H1 (cell line): ENCODE measurements around the gene SAE1. TPM values are rescaled to one million over a fixed set of nuclear protein-coding genes. Genes with fewer than 3 reads are reported as not detected.

Experiments used
- CTCF ChIA-PET: fragments of 300-600 bp; sonication (Branson Sonifier 250); formaldehyde crosslinking; loops from one replicate; lab custom pipeline; 2021; ENCODE audit not compliant: partially characterized antibody; lab: Charles Lee
- POLR2A ChIA-PET: fragments of 300-600 bp; sonication (Branson Sonifier 250); formaldehyde crosslinking; loops from one replicate; lab custom pipeline; 2021; ENCODE audit warnings: inconsistent platforms; ENCODE audit not compliant: partially characterized antibody; lab: Charles Lee
- DNase-seq, 2 experiments: peaks; one replicate each; pipeline versions ENCODE4 v3.0.0 to v3.0.0-alpha.2; 2010 to 2022; ENCODE audit warnings: low spot score in 2 of 2, low read depth in 1 of 2, mixed read lengths in 1 of 2
- FAIRE-seq: peaks from 2 replicates; lab custom pipeline; 2011; peaks lifted over from hg19 to GRCh38; lab: Jason Lieb, UNC
- H2AFZ ChIP-seq: 2 replicates; pipeline ENCODE4 v1.8.1; 2012; ENCODE audit warnings: low read length, inconsistent platforms
- H2AK5ac ChIP-seq: 2 replicates; pipeline ENCODE4 v1.6.1; 2013; ENCODE audit warnings: low read depth, low read length
- H2BK120ac ChIP-seq: replicated peaks from 2 replicates; pipeline ENCODE3; 2013; ENCODE audit warnings: low read depth, low read length, inconsistent platforms
- H2BK12ac ChIP-seq: 2 replicates; pipeline ENCODE4 v1.6.1; 2013; ENCODE audit warnings: low read depth, low read length
- H2BK15ac ChIP-seq: 2 replicates; pipeline ENCODE4 v1.6.1; 2013; ENCODE audit warnings: low read length
- H2BK20ac ChIP-seq: 2 replicates; pipeline ENCODE4 v1.6.1; 2013; ENCODE audit warnings: low read length
- H2BK5ac ChIP-seq: 2 replicates; pipeline ENCODE4 v1.6.1; 2013; ENCODE audit warnings: low read depth, low read length
- H3K14ac ChIP-seq: 2 replicates; pipeline ENCODE4 v1.6.1; 2013; ENCODE audit warnings: inconsistent platforms; ENCODE audit not compliant: insufficient read length
- H3K18ac ChIP-seq: 2 replicates; pipeline ENCODE4 v1.6.1; 2013; ENCODE audit warnings: low read length; ENCODE audit errors: extremely low read depth
- H3K23ac ChIP-seq: 2 replicates; pipeline ENCODE4 v1.6.1; 2013; ENCODE audit warnings: inconsistent platforms; ENCODE audit not compliant: insufficient read length
- H3K23me2 ChIP-seq: 2 replicates; pipeline ENCODE4 v1.6.1; 2013; ENCODE audit warnings: low read depth, low read length
- H3K27ac ChIP-seq: 2 replicates; pipeline ENCODE4 v1.6.1; 2011; ENCODE audit warnings: low read depth, low read length, inconsistent platforms
- H3K27me3 ChIP-seq, 4 experiments: replicated peaks in 1 of 4; 1 replicate in 1 of 4; 2 replicates in 3 of 4; pipeline versions ENCODE4 v1.6.1 to v1.8.1; 2011 to 2013; ENCODE audit warnings: low read length in 3 of 4, mild to moderate bottlenecking in 3 of 4, inconsistent platforms in 2 of 4, mixed read lengths in 2 of 4, moderate library complexity in 1 of 4; ENCODE audit not compliant: control insufficient read depth in 3 of 4, insufficient read depth in 3 of 4; ENCODE audit errors: extremely low read depth in 1 of 4
- H3K36me3 ChIP-seq, 4 experiments: 2 replicates each; pipeline versions ENCODE4 v1.6.1 to v1.8.1; 2011 to 2013; ENCODE audit warnings: mild to moderate bottlenecking in 4 of 4, low read length in 3 of 4, moderate library complexity in 2 of 4, control low read depth in 1 of 4, inconsistent platforms in 1 of 4; ENCODE audit not compliant: insufficient read depth in 4 of 4, control insufficient read depth in 2 of 4
- H3K4ac ChIP-seq: replicated peaks from 2 replicates; pipeline ENCODE3; 2013; ENCODE audit warnings: low read length, low read depth, mixed read lengths, inconsistent platforms; ENCODE audit not compliant: insufficient read length
- H3K4me1 ChIP-seq, 4 experiments: replicated peaks in 1 of 4; 1 replicate in 1 of 4; 2 replicates in 3 of 4; pipeline versions ENCODE4 v1.6.1 to v1.8.1; 2011 to 2013; ENCODE audit warnings: low read length in 3 of 4, inconsistent platforms in 2 of 4, mixed read lengths in 1 of 4; ENCODE audit not compliant: insufficient read depth in 4 of 4, control insufficient read depth in 3 of 4
- H3K4me2 ChIP-seq, 2 experiments: 2 replicates each; pipeline versions ENCODE4 v1.6.1 to v1.8.1; 2011 to 2013; ENCODE audit warnings: low read depth in 2 of 2, low read length in 2 of 2, control low read depth in 1 of 2, inconsistent platforms in 1 of 2, mild to moderate bottlenecking in 1 of 2; ENCODE audit not compliant: insufficient read depth in 1 of 2
- H3K4me3 ChIP-seq, 4 experiments: fragments of 200-600, 300-600 bp in 1 of 4; sonication (generic), shearing (Covaris generic), sonication (Bioruptor Twin) in 1 of 4; 2 replicates each; pipeline versions ENCODE4 v1.5.1 to v1.8.1; 2011 to 2016; ENCODE audit warnings: low read length in 4 of 4, low read depth in 3 of 4, control low read depth in 2 of 4, inconsistent platforms in 2 of 4, mild to moderate bottlenecking in 2 of 4, mixed read lengths in 1 of 4, moderate library complexity in 1 of 4; ENCODE audit not compliant: insufficient read depth in 2 of 4; ENCODE audit errors: extremely low read depth in 1 of 4
- H3K56ac ChIP-seq: replicated peaks from 2 replicates; pipeline ENCODE3; 2013; ENCODE audit warnings: low read depth, mild to moderate bottlenecking, mixed read lengths, low read length, inconsistent platforms; ENCODE audit not compliant: insufficient read length
- H3K79me1 ChIP-seq: 2 replicates; pipeline ENCODE4 v1.6.1; 2013; ENCODE audit warnings: low read depth, low read length, control low read depth
- H3K79me2 ChIP-seq, 2 experiments: 2 replicates each; pipeline versions ENCODE4 v1.6.1 to v1.8.1; 2012 to 2013; ENCODE audit warnings: low read length in 2 of 2, mild to moderate bottlenecking in 2 of 2, inconsistent platforms in 1 of 2; ENCODE audit not compliant: insufficient read depth in 2 of 2, control insufficient read depth in 1 of 2
- H3K9ac ChIP-seq, 4 experiments: replicated peaks in 1 of 4; 1 replicate in 1 of 4; 2 replicates in 3 of 4; pipeline versions ENCODE4 v1.6.1 to v1.8.1; 2011 to 2013; ENCODE audit warnings: low read depth in 3 of 4, low read length in 3 of 4, control low read depth in 2 of 4, mild to moderate bottlenecking in 2 of 4, moderate library complexity in 2 of 4, inconsistent platforms in 1 of 4; ENCODE audit errors: extremely low read depth in 1 of 4
- H3K9me3 ChIP-seq, 2 experiments: 2 replicates each; pipeline versions ENCODE4 v1.6.1 to v1.8.1; 2012 to 2013; ENCODE audit warnings: mild to moderate bottlenecking in 2 of 2, moderate library complexity in 2 of 2, control low read depth in 1 of 2, inconsistent platforms in 1 of 2, low read depth in 1 of 2, low read length in 1 of 2, mixed read lengths in 1 of 2; ENCODE audit not compliant: insufficient read depth in 2 of 2
- H4K20me1 ChIP-seq, 2 experiments: replicated peaks in 1 of 2; 2 replicates each; pipeline versions ENCODE3 to v1.8.1; 2011 to 2013; ENCODE audit warnings: inconsistent platforms in 2 of 2, low read length in 2 of 2, mild to moderate bottlenecking in 1 of 2; ENCODE audit not compliant: insufficient read depth in 2 of 2, control insufficient read depth in 1 of 2
- H4K5ac ChIP-seq: 2 replicates; pipeline ENCODE4 v1.6.1; 2013; ENCODE audit warnings: low read length, low read depth, mixed read lengths, inconsistent platforms; ENCODE audit not compliant: insufficient read length
- H4K8ac ChIP-seq: 2 replicates; pipeline ENCODE4 v1.8.0; 2013; ENCODE audit warnings: mild to moderate bottlenecking, moderate library complexity, low read length, inconsistent platforms; ENCODE audit not compliant: insufficient read depth; ENCODE audit errors: extremely low read depth
- H4K91ac ChIP-seq: replicated peaks from 2 replicates; pipeline ENCODE3; 2013; ENCODE audit warnings: low read length, mixed read lengths, inconsistent platforms; ENCODE audit not compliant: insufficient read length
- ASH2L ChIP-seq: fragments of 200-600, 300-600 bp; sonication (generic); IDR thresholded peaks from one replicate; pipeline ENCODE4 v1.7.1; 2017; ENCODE audit warnings: low read length
- BRCA1 ChIP-seq: IDR thresholded peaks from 2 replicates; pipeline ENCODE4 v1.6.1; 2012; ENCODE audit warnings: low read depth, low read length, improper control_type of control experiment
- CHD1 ChIP-seq: IDR thresholded peaks from 2 replicates; pipeline ENCODE4 v1.6.1; 2012; ENCODE audit warnings: low read depth, low read length, improper control_type of control experiment
- EP300 ChIP-seq, 2 experiments: IDR thresholded peaks; 1 replicate in 1 of 2; 2 replicates in 1 of 2; pipeline ENCODE4 v1.6.1; 2011 to 2012; ENCODE audit warnings: low read depth in 2 of 2, low read length in 2 of 2, mild to moderate bottlenecking in 2 of 2, borderline replicate concordance in 1 of 2, inconsistent platforms in 1 of 2, moderate library complexity in 1 of 2
- GTF2F1 ChIP-seq: IDR thresholded peaks from 2 replicates; pipeline ENCODE4 v1.6.1; 2012; ENCODE audit warnings: low read depth, low read length, improper control_type of control experiment, borderline replicate concordance
- HDAC2 ChIP-seq, 2 experiments: fragments of 300-600 bp in 1 of 2; sonication (generic) in 1 of 2; IDR thresholded peaks; 2 replicates each; pipeline ENCODE4 v1.6.1; 2011 to 2012; ENCODE audit warnings: low read depth in 2 of 2, low read length in 2 of 2, mild to moderate bottlenecking in 2 of 2, moderate library complexity in 2 of 2, borderline replicate concordance in 1 of 2, inconsistent platforms in 1 of 2
- PHF8 ChIP-seq: fragments of 200-600 bp; sonication (generic); conservative IDR thresholded peaks from 2 replicates; pipeline ENCODE4 v1.7.1; 2012; ENCODE audit warnings: low read depth, mild to moderate bottlenecking, inconsistent platforms, low read length, moderate library complexity
- RXRA ChIP-seq: IDR thresholded peaks from 2 replicates; pipeline ENCODE4 v1.6.1; 2011; ENCODE audit warnings: low read depth, mild to moderate bottlenecking, low read length, moderate library complexity; ENCODE audit not compliant: insufficient read depth
- SIRT6 ChIP-seq: IDR thresholded peaks from one replicate; pipeline ENCODE4 v1.7.1; 2012; ENCODE audit warnings: low read length, inconsistent platforms
- SIX5 ChIP-seq: IDR thresholded peaks from 2 replicates; pipeline ENCODE4 v1.6.1; 2011; ENCODE audit warnings: mild to moderate bottlenecking, low read depth, low read length
- TCF12 ChIP-seq: IDR thresholded peaks from 2 replicates; pipeline ENCODE4 v1.6.1; 2011; ENCODE audit warnings: low read depth, mild to moderate bottlenecking, low read length
- YY1 ChIP-seq: IDR thresholded peaks from 2 replicates; pipeline ENCODE4 v1.6.1; 2011; ENCODE audit warnings: low read depth, mild to moderate bottlenecking, low read length
- ZNF274 ChIP-seq: IDR thresholded peaks from 2 replicates; pipeline ENCODE4 v1.7.0; 2012; ENCODE audit warnings: low read length, borderline replicate concordance; ENCODE audit errors: extremely low read depth
- WGBS, 2 experiments: shearing (Covaris generic) in 1 of 2; methylation state at CpG; one replicate each; pipeline versions ENCODE4 v1.1.6 to v1.1.7; 2013 to 2015; ENCODE audit warnings: low lambda C conversion rate in 2 of 2, mixed read lengths in 2 of 2, inconsistent platforms in 1 of 2, low coverage in 1 of 2, missing lambda C conversion rate in 1 of 2; ENCODE audit not compliant: insufficient replicate concordance in 2 of 2, insufficient coverage in 1 of 2, insufficient read length in 1 of 2; ENCODE audit errors: extremely low coverage in 1 of 2, missing lambda C conversion rate in 1 of 2; 5-methylcytosine and 5-hydroxymethylcytosine counted together
- polyA plus RNA-seq, 7 experiments: library from polyadenylated mRNA; depleted of rRNA in 3 of 7; stranded (reverse) in 5 of 7; unstranded in 2 of 7; fragments of >200 nt in 5 of 7; fragments of 200-250 nt in 2 of 7; gene quantifications; 1 replicate in 5 of 7; 2 replicates in 1 of 7; 4 replicates in 1 of 7; pipeline versions ENCODE4 v1.2.1 to v1.2.3, GENCODE V29; 2011 to 2013; ENCODE audit warnings: missing spikeins in 2 of 7, mixed read lengths in 2 of 7
- total RNA-seq: library from RNA; stranded (reverse); fragmentation: NEBNext Ultra II Directional; extraction: Animal tissue kit (Norgen Biotek cat#: 25700); gene quantifications from 2 replicates; pipeline ENCODE4 v1.2.1, GENCODE V29; 2021

Gene SAE1
- total and polyA plus RNA-seq, 2 of the 8 experiments (the other 6 are each of a cell fraction or from before 2014, with no cell fraction given): 213 to 268 TPM

GRCh38 chr19:47152205-47152604 lies 21.6 kb downstream of the SAE1 start:
- Histone ChIP-seq H3K27ac (no peak overlapping the region), H3K79me2 (peaks cover 0 to 44% of the 10 kb centered on the region in 2 experiments; a peak in 3 of 4 replicates)

More at GRCh38 chr19:47152205-47152604, 21.6 kb downstream of the SAE1 start:
- H2BK20ac ChIP-seq: no peak overlapping the region
- H3K4ac ChIP-seq: no peak overlapping the region
- no peaks in the 10 kb centered on the region for H3K27me3 ChIP-seq
- H3K36me3 ChIP-seq: peaks cover 21 to 87% (median 58%) of the 10 kb centered on the region in 4 experiments
- H3K14ac ChIP-seq: no peak overlapping the region
- H3K56ac ChIP-seq: no peak overlapping the region
- H2BK15ac ChIP-seq: no peak overlapping the region
- ChIA-PET POLR2A (no interaction called here), CTCF (interaction anchor here (0.7 kb wide), 1 partner anchor 95 kb away, joined by 4 read pairs; no protein-coding TSS in a partner anchor)
- H3K9ac ChIP-seq: no peak overlapping the region
- no peak for FAIRE-seq
- H3K9me3 ChIP-seq: no peaks in the 10 kb centered on the region
- H2BK12ac ChIP-seq: no peak overlapping the region
- H4K91ac ChIP-seq: no peak overlapping the region
- no peak overlapping the region for H3K4me2 ChIP-seq
- H4K20me1 ChIP-seq: peaks cover 8 to 10% of the 10 kb centered on the region in 2 experiments
- peak overlapping the region; percentile 41 for H4K5ac ChIP-seq
- no peak for TF ChIP-seq RXRA
- TF ChIP-seq TCF12: no peak
- TF ChIP-seq GTF2F1: no peak
- TF ChIP-seq CHD1: no peak
- TF ChIP-seq ASH2L: no peak
- TF ChIP-seq HDAC2 (IDR thresholded peaks at IDR 0.05; ENCODE audit: borderline replicate concordance in 1 of 2, low read depth in 2 of 2, low read length in 2 of 2): no peak
- TF ChIP-seq BRCA1: no peak
- no peak for TF ChIP-seq PHF8
- no peak for TF ChIP-seq ZNF274
- no peak for TF ChIP-seq SIRT6
- TF ChIP-seq YY1: no peak
- no peak for TF ChIP-seq EP300 (IDR thresholded peaks at IDR 0.05; ENCODE audit: borderline replicate concordance in 1 of 2, low read depth in 2 of 2, low read length in 2 of 2)
- TF ChIP-seq SIX5: no peak
- no peak overlapping the region for H2BK120ac ChIP-seq
- H2BK5ac ChIP-seq: no peak overlapping the region
- no peaks in the 10 kb centered on the region for H3K23me2 ChIP-seq
- no peak for DNase-seq
- H2AK5ac ChIP-seq: no peak overlapping the region
- H3K23ac ChIP-seq: no peak overlapping the region
- H4K8ac ChIP-seq: no peak overlapping the region
- H2AFZ ChIP-seq: no peak overlapping the region
- WGBS, 2 experiments: 100% methylated on average over 1 of the region's 1 CpG; no CpG with 5 or more reads in 1 of the 2 experiments
- H3K18ac ChIP-seq: no peak overlapping the region
- peaks cover 0 to 7% (median 4%) of the 10 kb centered on the region in 4 experiments; a peak in 3 of 7 replicates for H3K4me1 ChIP-seq
- no peaks in the 10 kb centered on the region; the same call in none of the 2 replicates for H3K79me1 ChIP-seq
- H3K4me3 ChIP-seq: no peak overlapping the region
